Psoas muscle (tissue), 8 donors: ENCODE data around the gene KIF3C. TPM values are rescaled to one million over a fixed set of nuclear protein-coding genes. Genes with fewer than 3 reads are reported as not detected.
"Not testable (repeated sequence)": the region's sequence is repeated elsewhere in the genome, so short reads cannot be mapped to it uniquely, and the experiment has no call there.

Experiments used
- ATAC-seq, 4 donors: fragments of 200-7000 bp; cut with Tn5 transposase; one replicate each; pipeline ENCODE4 v1.9.1; 2020; ENCODE audit warnings: moderate library complexity in 3 of 4, mild to moderate bottlenecking in 2 of 4
- DNase-seq, 2 donors: peaks; one replicate each; pipeline ENCODE4 v3.0.0-alpha.2; 2020
- H3K27ac ChIP-seq: fragments of 200-600 bp; one replicate; pipeline ENCODE4 v1.8.0; 2022
- H3K27me3 ChIP-seq, 3 donors: fragments of 200-600 bp in 1 of 3; one replicate each; pipeline versions ENCODE4 v1.6.1 to v1.8.0; 2013 to 2022; ENCODE audit warnings: low read length in 2 of 3, mild to moderate bottlenecking in 2 of 3, moderate library complexity in 1 of 3; ENCODE audit not compliant: insufficient read depth in 3 of 3
- H3K36me3 ChIP-seq, 2 donors: fragments of 200-600 bp in 1 of 2; one replicate each; pipeline versions ENCODE4 v1.6.1 to v1.8.0; 2013 to 2022; ENCODE audit warnings: low read depth in 1 of 2, mild to moderate bottlenecking in 1 of 2, moderate library complexity in 1 of 2; ENCODE audit not compliant: insufficient read depth in 1 of 2
- H3K4me1 ChIP-seq: fragments of 200-600 bp; one replicate; pipeline ENCODE4 v1.8.0; 2022
- H3K4me3 ChIP-seq: fragments of 200-600 bp; one replicate; pipeline ENCODE4 v1.8.0; 2022; ENCODE audit warnings: mild to moderate bottlenecking
- H3K9me3 ChIP-seq: fragments of 200-600 bp; one replicate; pipeline ENCODE4 v1.8.0; 2022
- WGBS, 3 donors: extraction: QIAGEN DNeasy Blood & Tissue Kit; methylation state at CpG; one replicate each; pipeline versions ENCODE4 v1.1.6 to v1.1.7; 2013; 5-methylcytosine and 5-hydroxymethylcytosine counted together
- intact Hi-C, 2 donors: fragments of 100-400 bp; cut with DNase I; formaldehyde crosslinking; loops; one replicate each; pipeline versions ENCODE4 v1.11.0 to v1.14.2; 2022
- polyA plus RNA-seq, 3 donors: library from polyadenylated mRNA; stranded (reverse); fragments of 200-250 nt; gene quantifications; one replicate each; pipeline ENCODE4 v1.2.3, GENCODE V29; 2013
- total RNA-seq, 4 donors: library from RNA; stranded (reverse); fragmentation: NEBNext Ultra II Directional in 2 of 4; extraction: Animal tissue kit (Norgen Biotek cat#: 25700) in 2 of 4; gene quantifications; one replicate each; pipeline versions ENCODE4 v1.2.1 to v1.2.4, GENCODE V29; 2021 to 2023
- TF ChIP-seq, protein P1 (sequence below): fragments of 200-600 bp; IDR thresholded peaks from one replicate; pipeline ENCODE4 v1.8.0; 2022; ENCODE audit warnings: antibody characterized with exemption
- donor health status: healthy with polysubstance abuse.
- donor health status: DM: no; HTN: no; CAD: no; lungs with moderate emphysema.
- donor health status: Bipolar disorder and iron deficiency.
- donor health status: healthy.
- donor health status: DM: yes; HTN: yes; CAD: no.
- donor health status: DM: no; HTN: no; CAD: no.
- donor health status: DM: no; HTN: no; CAD: no.
- donor health status: DM: yes; HTN: yes; CAD: no.

KIF3C gene
- total and polyA plus RNA-seq, 7 donors, result 0.82 to 3.3 (median 1.7) TPM

DNA sequence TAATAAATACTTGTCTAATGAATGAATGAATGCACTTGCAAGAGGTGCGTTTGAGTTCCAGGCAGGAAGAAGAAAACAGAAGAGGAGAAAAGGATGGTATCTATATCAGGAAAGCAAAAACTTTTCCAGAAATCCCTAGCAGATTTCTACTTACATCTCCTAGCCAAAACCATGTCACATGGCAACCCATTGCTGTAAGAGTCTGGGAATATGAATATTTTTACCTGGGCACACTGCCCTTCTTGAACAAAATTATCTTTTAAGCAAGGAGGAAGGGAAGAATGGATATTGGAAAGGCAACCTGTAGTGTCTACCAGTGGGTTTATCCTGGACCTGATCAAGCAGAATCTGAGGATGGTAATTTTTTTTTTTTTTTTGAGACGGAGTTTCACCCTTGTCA lies 59.8 kb downstream of the KIF3C start:
- intact Hi-C loops, result no loop called here
- no peak for DNase-seq
- Histone ChIP-seq H3K9me3 (no peaks in the 10 kb centered on the region), H3K27me3 (no peaks in the 10 kb centered on the region), H3K4me3 (no peak overlapping the region), H3K27ac (no peak overlapping the region), H3K4me1 (no peaks in the 10 kb centered on the region), H3K36me3 (no peaks in the 10 kb centered on the region)
- TF ChIP-seq, protein P1, sequence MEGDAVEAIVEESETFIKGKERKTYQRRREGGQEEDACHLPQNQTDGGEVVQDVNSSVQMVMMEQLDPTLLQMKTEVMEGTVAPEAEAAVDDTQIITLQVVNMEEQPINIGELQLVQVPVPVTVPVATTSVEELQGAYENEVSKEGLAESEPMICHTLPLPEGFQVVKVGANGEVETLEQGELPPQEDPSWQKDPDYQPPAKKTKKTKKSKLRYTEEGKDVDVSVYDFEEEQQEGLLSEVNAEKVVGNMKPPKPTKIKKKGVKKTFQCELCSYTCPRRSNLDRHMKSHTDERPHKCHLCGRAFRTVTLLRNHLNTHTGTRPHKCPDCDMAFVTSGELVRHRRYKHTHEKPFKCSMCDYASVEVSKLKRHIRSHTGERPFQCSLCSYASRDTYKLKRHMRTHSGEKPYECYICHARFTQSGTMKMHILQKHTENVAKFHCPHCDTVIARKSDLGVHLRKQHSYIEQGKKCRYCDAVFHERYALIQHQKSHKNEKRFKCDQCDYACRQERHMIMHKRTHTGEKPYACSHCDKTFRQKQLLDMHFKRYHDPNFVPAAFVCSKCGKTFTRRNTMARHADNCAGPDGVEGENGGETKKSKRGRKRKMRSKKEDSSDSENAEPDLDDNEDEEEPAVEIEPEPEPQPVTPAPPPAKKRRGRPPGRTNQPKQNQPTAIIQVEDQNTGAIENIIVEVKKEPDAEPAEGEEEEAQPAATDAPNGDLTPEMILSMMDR, result no peak
- no peak for ATAC-seq
- 74 to 82% (median 82%) methylated on average over 2 of the region's 2 CpGs for WGBS, 3 donors

DNA sequence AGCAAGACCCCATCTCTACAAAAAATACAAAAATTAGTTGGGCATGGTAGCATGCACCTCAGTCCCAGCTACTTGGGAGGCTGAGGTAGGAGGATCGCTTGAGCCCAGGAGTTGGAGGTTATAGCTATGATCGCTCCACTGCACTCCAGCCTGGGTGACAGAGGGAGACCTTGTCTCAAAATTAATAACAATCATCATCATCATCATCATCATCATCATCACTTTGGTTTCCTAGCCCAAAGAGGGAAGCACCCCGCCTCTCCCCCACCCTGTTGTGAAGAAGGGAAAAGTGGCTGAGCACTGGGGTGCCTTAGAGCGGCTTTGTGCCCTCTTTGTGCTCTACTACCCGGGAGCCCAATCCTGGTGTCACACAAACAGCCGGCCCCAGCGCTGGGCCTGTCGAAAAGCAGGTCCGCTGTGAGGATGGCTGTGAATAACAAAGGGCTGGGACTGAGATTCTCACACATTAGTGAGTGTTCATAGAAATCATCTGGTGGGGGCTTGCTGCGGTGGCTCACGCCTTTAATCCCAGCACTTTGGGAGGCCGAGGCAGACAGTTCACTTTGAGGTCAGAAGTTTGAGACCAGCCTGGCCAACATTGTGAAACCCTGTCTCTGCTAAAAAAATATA lies 61.4 kb downstream of the KIF3C start:
- intact Hi-C loops, result no loop called here
- ATAC-seq (no peak), DNase-seq (no peak)
- H3K36me3 ChIP-seq, result no peaks in the 10 kb centered on the region
- H3K4me3 ChIP-seq, result no peak overlapping the region
- no peaks in the 10 kb centered on the region for H3K27me3 ChIP-seq
- TF ChIP-seq, protein P1, result no peak
- no peaks in the 10 kb centered on the region for H3K9me3 ChIP-seq
- no peak overlapping the region for H3K27ac ChIP-seq
- 75 to 84% (median 81%) methylated on average over 12 of the region's 12 CpGs for WGBS, 3 donors
- H3K4me1 ChIP-seq, result no peaks in the 10 kb centered on the region

DNA sequence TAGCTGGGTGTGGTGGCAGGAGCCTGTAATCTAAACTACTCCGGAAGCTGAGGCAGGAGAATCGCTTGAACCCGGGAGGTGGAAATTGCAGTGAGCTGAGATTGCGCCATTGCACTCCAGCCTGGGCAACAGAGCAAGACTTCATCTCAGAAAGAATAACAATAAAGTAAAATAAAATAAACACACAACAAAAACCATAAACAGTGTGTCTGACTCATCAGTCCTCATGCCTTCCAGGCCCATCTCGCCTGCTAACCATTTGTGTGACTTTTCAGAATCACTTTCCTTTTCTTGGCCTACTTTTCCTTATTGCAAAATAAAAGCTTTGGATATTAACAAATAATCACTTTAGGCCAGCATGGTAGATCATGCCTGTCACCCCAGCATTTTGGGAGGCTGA lies 62.0 kb downstream of the KIF3C start:
- Histone ChIP-seq H3K27me3 (no peaks in the 10 kb centered on the region), H3K36me3 (no peaks in the 10 kb centered on the region), H3K4me1 (no peaks in the 10 kb centered on the region), H3K9me3 (no peaks in the 10 kb centered on the region), H3K4me3 (no peak overlapping the region), H3K27ac (no peak overlapping the region)
- intact Hi-C loops, result no loop called here
- ATAC-seq, result no peak
- TF ChIP-seq, protein P1, result no peak
- WGBS, 3 donors, result 95 to 97% (median 96%) methylated on average over 5 of the region's 5 CpGs
- DNase-seq, result no peak

DNA sequence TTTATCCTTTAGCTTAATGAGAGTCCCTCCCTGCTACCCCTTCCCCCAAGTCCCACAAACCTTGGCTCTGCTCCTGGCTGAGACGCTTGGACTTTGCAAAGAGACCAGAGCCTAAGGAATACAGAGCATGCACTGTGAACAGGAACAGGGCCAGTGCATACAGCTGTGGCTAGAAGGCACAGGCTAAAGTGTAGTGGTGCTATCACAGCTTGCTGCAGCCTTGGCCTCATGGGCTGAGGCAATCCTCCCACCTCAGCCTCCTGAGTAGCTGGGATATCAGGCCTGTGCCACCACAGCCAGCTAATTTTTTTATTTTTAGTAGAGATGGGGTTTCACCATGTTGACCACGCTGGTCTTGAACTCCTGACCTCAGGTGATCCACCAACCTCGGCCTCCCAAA lies 64.5 kb downstream of the KIF3C start:
- intact Hi-C loops, result no loop called here
- no peak overlapping the region for H3K4me3 ChIP-seq

DNA sequence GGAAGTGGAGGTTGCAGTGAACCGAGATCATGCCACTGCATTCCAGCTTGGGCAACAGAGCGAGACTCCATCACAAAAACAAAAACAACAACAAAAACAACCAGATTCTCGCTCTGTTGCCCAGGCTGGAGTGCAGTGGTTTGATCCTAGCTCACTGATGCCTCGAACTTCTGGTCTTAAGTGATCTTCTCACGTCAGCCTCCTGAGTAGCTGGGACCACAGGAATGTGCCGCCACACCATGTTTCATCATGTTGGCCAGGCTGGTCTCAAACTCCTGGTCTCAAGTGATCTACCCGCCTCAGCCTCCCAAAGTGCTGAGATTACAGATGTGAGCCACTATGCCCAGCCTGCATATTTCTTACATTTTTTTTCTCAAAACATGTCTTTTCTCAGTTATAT lies 64.9 kb downstream of the KIF3C start:
- ATAC-seq, H3K4me1 ChIP-seq, intact Hi-C loops, DNase-seq, H3K27me3 ChIP-seq, H3K27ac ChIP-seq, H3K36me3 ChIP-seq, H3K4me3 ChIP-seq, H3K9me3 ChIP-seq: not testable (repeated sequence)
- WGBS, 3 donors, result 80 to 91% (median 82%) methylated on average over 7 of the region's 7 CpGs

More for the DNA sequence above, 64.5 kb downstream of the KIF3C start:
- H3K4me1 ChIP-seq, result no peaks in the 10 kb centered on the region
- WGBS, 3 donors, result 74 to 86% (median 80%) methylated on average over 3 of the region's 3 CpGs
- no peak for DNase-seq
- H3K36me3 ChIP-seq, result no peaks in the 10 kb centered on the region
- no peak for ATAC-seq
- no peak overlapping the region for H3K27ac ChIP-seq
- H3K27me3 ChIP-seq, result no peaks in the 10 kb centered on the region
- no peaks in the 10 kb centered on the region for H3K9me3 ChIP-seq
- TF ChIP-seq, protein P1, result no peak

DNA sequence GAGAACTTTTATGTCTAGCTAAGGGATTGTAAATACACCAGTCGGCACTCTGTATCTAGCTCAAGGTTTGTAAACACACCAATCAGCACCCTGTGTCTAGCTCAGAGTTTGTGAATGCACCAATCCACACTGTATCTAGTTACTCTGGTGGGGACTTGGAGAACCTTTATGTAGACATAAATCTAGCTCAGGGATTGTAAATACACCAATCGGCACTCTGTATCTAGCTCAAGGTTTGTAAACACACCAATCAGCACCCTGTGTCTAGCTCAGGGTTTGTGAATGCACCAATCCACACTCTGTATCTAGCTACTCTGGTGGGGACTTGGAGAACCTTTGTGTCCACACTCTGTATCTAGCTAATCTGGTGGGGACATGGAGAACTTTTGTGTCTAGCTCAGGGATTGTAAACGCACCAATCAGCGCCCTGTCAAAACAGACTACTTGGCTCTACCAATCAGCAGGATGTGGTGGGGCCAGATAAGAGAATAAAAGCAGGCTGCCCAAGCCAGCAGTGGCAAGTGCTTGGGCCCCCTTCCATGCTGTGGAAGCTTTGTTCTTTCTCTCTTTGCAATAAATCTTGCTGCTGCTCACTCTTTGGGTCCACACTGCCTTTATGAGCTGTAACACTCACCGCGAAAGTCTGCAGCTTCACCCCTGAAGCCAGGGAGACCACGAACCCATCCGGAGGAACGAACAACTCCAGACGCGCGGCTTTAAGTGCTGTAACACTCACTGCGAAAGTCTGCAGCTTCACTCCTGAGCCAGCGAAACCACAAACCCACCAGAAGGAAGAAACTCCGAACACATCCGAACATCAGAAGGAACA lies 66.1 kb downstream of the KIF3C start:
- ATAC-seq, result not testable (repeated sequence)

DNA sequence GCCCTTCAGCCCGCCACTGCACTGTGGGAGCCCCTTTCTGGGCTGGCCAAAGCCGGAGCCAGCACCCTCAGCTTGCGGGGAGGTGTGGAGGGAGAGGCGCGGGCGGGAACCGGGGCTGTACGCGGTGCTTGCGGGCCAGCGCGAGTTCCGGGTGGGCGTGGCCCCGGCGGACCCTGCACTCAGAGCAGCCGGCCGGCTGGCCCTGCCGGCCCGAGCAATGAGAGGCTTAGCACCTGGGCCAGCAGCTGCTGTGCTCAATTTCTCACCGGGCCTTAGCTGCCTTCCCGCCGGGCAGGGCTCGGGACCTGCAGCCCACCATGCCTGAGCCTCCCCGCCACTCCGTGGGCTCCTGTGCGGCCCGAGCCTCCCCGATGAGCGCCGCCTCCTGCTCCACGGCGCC lies 66.9 kb downstream of the KIF3C start:
- H3K36me3 ChIP-seq, H3K4me1 ChIP-seq, H3K27me3 ChIP-seq, H3K27ac ChIP-seq, DNase-seq, intact Hi-C loops, H3K4me3 ChIP-seq, ATAC-seq, H3K9me3 ChIP-seq: not testable (repeated sequence)
- WGBS, 3 donors, result 93 to 95% (median 94%) methylated on average over 25 to 33 of the region's 33 CpGs

More for the DNA sequence above, 66.1 kb downstream of the KIF3C start:
- H3K27me3 ChIP-seq, intact Hi-C loops, H3K27ac ChIP-seq, H3K36me3 ChIP-seq, H3K9me3 ChIP-seq, H3K4me1 ChIP-seq, DNase-seq, H3K4me3 ChIP-seq: not testable (repeated sequence)
- 59 to 65% (median 62%) methylated on average over 16 of the region's 16 CpGs for WGBS, 3 donors

DNA sequence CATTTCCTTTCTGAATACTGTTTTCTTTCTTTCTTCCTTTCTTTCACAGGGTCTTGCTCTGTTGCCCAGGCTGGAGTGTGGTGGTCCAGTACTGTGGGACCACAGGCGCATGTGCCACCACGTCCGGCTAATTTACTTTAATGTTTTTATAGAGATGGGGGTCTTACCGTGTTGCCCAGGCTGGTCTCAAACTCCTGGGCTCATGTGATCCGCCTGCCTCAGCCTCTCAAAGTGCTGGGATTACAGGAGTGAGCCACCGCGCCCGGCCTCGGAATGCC lies 68.7 kb downstream of the KIF3C start:
- H3K36me3 ChIP-seq, H3K27ac ChIP-seq, H3K4me3 ChIP-seq, DNase-seq, intact Hi-C loops, H3K27me3 ChIP-seq, H3K4me1 ChIP-seq, ATAC-seq, H3K9me3 ChIP-seq: not testable (repeated sequence)
- 81 to 89% (median 82%) methylated on average over 9 of the region's 9 CpGs for WGBS, 3 donors
